H1 (cell line): ENCODE results near the gene ACBD4.

Source experiments
- ATF3 ChIP-seq: IDR thresholded peaks from 2 replicates; pipeline ENCODE4 v1.6.1; 2011; ENCODE audit warnings: low read depth, mild to moderate bottlenecking, low read length; ENCODE audit not compliant: insufficient read depth
- BCL11A ChIP-seq, 2 experiments: IDR thresholded peaks; one replicate each; pipeline ENCODE4 v1.6.1; 2011; ENCODE audit warnings: low read depth in 2 of 2, low read length in 2 of 2, mild to moderate bottlenecking in 2 of 2
- POLR2A ChIP-seq, 2 experiments: IDR thresholded peaks; 1 replicate in 1 of 2; 2 replicates in 1 of 2; pipeline ENCODE4 v1.6.1; 2011; ENCODE audit warnings: low read depth in 2 of 2, low read length in 2 of 2, mild to moderate bottlenecking in 2 of 2; ENCODE audit errors: control extremely low read depth in 1 of 2
- POLR2AphosphoS5 ChIP-seq: IDR thresholded peaks from 2 replicates; pipeline ENCODE4 v1.6.1; 2011; ENCODE audit warnings: low read depth, low read length
- RFX5 ChIP-seq: IDR thresholded peaks from 2 replicates; pipeline ENCODE4 v1.6.1; 2011; ENCODE audit warnings: low read depth, low read length, improper control_type of control experiment, borderline replicate concordance
- TBP ChIP-seq: IDR thresholded peaks from 2 replicates; pipeline ENCODE4 v1.6.1; 2011; ENCODE audit warnings: low read depth, low read length, improper control_type of control experiment

- TF ChIP-seq POLR2A (IDR thresholded peaks at IDR 0.05; ENCODE audit: control extremely low read depth in 1 of 2, low read depth in 2 of 2, low read length in 2 of 2) (no peak), TBP (no peak), RFX5 (no peak), BCL11A (IDR thresholded peaks at IDR 0.05; ENCODE audit: low read depth in 2 of 2, low read length in 2 of 2) (no peak), ATF3 (no peak), POLR2AphosphoS5 (no peak)
Observed at GRCh38 chr17:45145035-45145389, 9.5 kb downstream of the ACBD4 start.
